Cardiac muscle cell (in vitro differentiated cells and primary cell): ENCODE results near the gene BST1. TPM values are rescaled to one million over a fixed set of nuclear protein-coding genes. Genes with fewer than 3 reads are reported as not detected.

Experiments
- DNase-seq, 2 donors: peaks; one replicate each; pipeline versions ENCODE4 v3.0.0 to v3.0.0-alpha.2; 2010 to 2017; ENCODE audit warnings: low read depth in 1 of 2, low spot score in 1 of 2
- H3K27ac ChIP-seq: fragments of 200-600 bp; sonication (generic); 2 replicates; pipeline ENCODE4 v1.5.1; 2016
- H3K27me3 ChIP-seq: fragments of 200-600 bp; sonication (generic); 2 replicates; pipeline ENCODE4 v1.6.0; 2016; ENCODE audit warnings: control low read depth
- H3K36me3 ChIP-seq: fragments of 200-600 bp; sonication (generic); 2 replicates; pipeline ENCODE4 v1.5.1; 2016; ENCODE audit warnings: control low read depth
- H3K4me1 ChIP-seq: fragments of 200-600 bp; sonication (generic); 2 replicates; pipeline ENCODE4 v1.8.1; 2017; ENCODE audit warnings: low read depth, mild to moderate bottlenecking, mixed run types
- H3K4me3 ChIP-seq: fragments of 200-600 bp; sonication (generic); 2 replicates; pipeline ENCODE4 v1.5.1; 2016; ENCODE audit warnings: mild to moderate bottlenecking
- H3K9me3 ChIP-seq: fragments of 200-600 bp; sonication (generic); 2 replicates; pipeline ENCODE4 v1.5.1; 2017; ENCODE audit warnings: low read depth, mild to moderate bottlenecking, control low read depth
- CTCF ChIP-seq: IDR thresholded peaks from 2 replicates; pipeline ENCODE4 v1.5.1; 2012; ENCODE audit warnings: low read depth, mild to moderate bottlenecking, low read length
- polyA plus RNA-seq: library from polyadenylated mRNA; unstranded; fragments of >200 nt; fragmentation: Nextera tagmentation; extraction: Ambion mirVana; gene quantifications from 2 replicates; pipeline ENCODE4 v1.2.1, GENCODE V29; 2016
- total RNA-seq: library from RNA; depleted of rRNA; stranded (reverse); fragments of >200 nt; gene quantifications from 2 replicates; pipeline ENCODE4 v1.2.3, GENCODE V29; 2016

BST1 gene
- total and polyA plus RNA-seq, 2 experiments from 2014 or later, result 0.09 to 0.35 TPM

- H3K4me1 ChIP-seq, result no peaks in the 10 kb centered on the region
- no peak overlapping the region for H3K27ac ChIP-seq
- H3K36me3 ChIP-seq, result no peaks in the 10 kb centered on the region
- H3K4me3 ChIP-seq, result peak overlapping the region; percentile 33
- no peak for TF ChIP-seq CTCF
- H3K27me3 ChIP-seq, result peaks cover 90% of the 10 kb centered on the region
- no peak for DNase-seq
- H3K9me3 ChIP-seq, result no peaks in the 10 kb centered on the region
These were observed 74.9 kb downstream of the BST1 start for GRCh38 chr4:15777697-15778288.

GRCh38 chr4:15778289-15779241, 75.7 kb downstream of the BST1 start, which contains the start of gene CD38:
TSS of gene CD38 (plus strand) at chr4:15778328. CDS start at chr4:15778415, 87 bp downstream.
- DNase-seq, result peak; percentile 29 to 32
- Histone ChIP-seq H3K27ac (no peak within 1 kb of the TSS), H3K36me3 (no peaks in the 10 kb centered on the region), H3K9me3 (no peaks in the 10 kb centered on the region), H3K4me3 (peak within 1 kb of the TSS; percentile 33), H3K4me1 (no peaks in the 10 kb centered on the region), H3K27me3 (peaks cover 82% of the 10 kb centered on the region)
- no peak for TF ChIP-seq CTCF

- no peak overlapping the region for H3K27ac ChIP-seq
- no peaks in the 10 kb centered on the region for H3K9me3 ChIP-seq
- peak; percentile 65 for TF ChIP-seq CTCF
- peak; percentile 64 to 87 for DNase-seq
- peak overlapping the region; percentile 33 for H3K4me3 ChIP-seq
- H3K27me3 ChIP-seq, result peaks cover 75% of the 10 kb centered on the region
- H3K4me1 ChIP-seq, result no peaks in the 10 kb centered on the region
- H3K36me3 ChIP-seq, result no peaks in the 10 kb centered on the region
These were observed 76.4 kb downstream of the BST1 start for GRCh38 chr4:15779306-15779705.

GRCh38 chr4:15779809-15780208, 76.9 kb downstream of the BST1 start:
- H3K27ac ChIP-seq, result no peak overlapping the region
- H3K27me3 ChIP-seq, result peaks cover 70% of the 10 kb centered on the region
- H3K4me3 ChIP-seq, result no peak overlapping the region
- H3K36me3 ChIP-seq, result no peaks in the 10 kb centered on the region
- no peak for TF ChIP-seq CTCF
- no peaks in the 10 kb centered on the region for H3K4me1 ChIP-seq
- peak in 1 of 2 donors; percentile 17 for DNase-seq
- H3K9me3 ChIP-seq, result no peaks in the 10 kb centered on the region

GRCh38 chr4:15781427-15782095, 78.7 kb downstream of the BST1 start:
- Histone ChIP-seq H3K4me1 (no peaks in the 10 kb centered on the region), H3K4me3 (no peak overlapping the region), H3K27ac (no peak overlapping the region), H3K27me3 (peaks cover 52% of the 10 kb centered on the region), H3K36me3 (no peaks in the 10 kb centered on the region), H3K9me3 (no peaks in the 10 kb centered on the region)
- TF ChIP-seq CTCF, result no peak
- peak in 1 of 2 donors; percentile 65 for DNase-seq
